K562 (cell line): Measurements from ENCODE around the gene RCE1. TPM values are rescaled to one million over a fixed set of nuclear protein-coding genes. Genes with fewer than 3 reads are reported as not detected.

ENCODE experiments used
- ARNT ChIP-seq, 2 experiments: fragments of 450-650 bp; IDR thresholded peaks; 2 replicates each; pipeline ENCODE4 v1.6.1; 2016; ENCODE audit warnings: mild to moderate bottlenecking in 1 of 2
- CBX5 ChIP-seq: IDR thresholded peaks from 2 replicates; pipeline ENCODE4 v1.6.1; 2014; ENCODE audit warnings: low read depth, borderline replicate concordance
- CREBBP ChIP-seq: IDR thresholded peaks from one replicate; pipeline ENCODE4 v1.6.1; 2012; ENCODE audit warnings: low read depth, mild to moderate bottlenecking, control low read depth, inconsistent platforms, low read length
- FOXK1 ChIP-seq: sonication (generic); formaldehyde crosslinking; IDR thresholded peaks from 2 replicates; pipeline ENCODE4 v1.8.0; 2022; ENCODE audit warnings: missing genetic modification reagents, mild to moderate bottlenecking, borderline replicate concordance
- JUN ChIP-seq, 2 experiments: sonication (generic) in 1 of 2; formaldehyde crosslinking in 1 of 2; IDR thresholded peaks; 2 replicates each; pipeline versions ENCODE4 v1.6.1 to v1.8.0; 2012 to 2022; ENCODE audit warnings: borderline replicate concordance in 2 of 2, mild to moderate bottlenecking in 2 of 2, improper control_type of control experiment in 1 of 2, low read depth in 1 of 2, low read length in 1 of 2, missing genetic modification reagents in 1 of 2
- KDM1A ChIP-seq, 2 experiments: fragments of 450-650 bp; IDR thresholded peaks; 2 replicates each; pipeline ENCODE4 v1.6.1; 2016; ENCODE audit warnings: mild to moderate bottlenecking in 2 of 2
- NEUROD1 ChIP-seq: fragments of 150-350 bp; IDR thresholded peaks from 2 replicates; pipeline ENCODE4 v1.6.1; 2014; ENCODE audit warnings: borderline replicate concordance, low read length, low read depth; ENCODE audit not compliant: partially characterized antibody
- NUFIP1 ChIP-seq: fragments of 450-650 bp; IDR thresholded peaks from 2 replicates; pipeline ENCODE4 v1.6.1; 2018; ENCODE audit not compliant: partially characterized antibody
- RAD51 ChIP-seq: fragments of 450-650 bp; IDR thresholded peaks from 2 replicates; pipeline ENCODE4 v1.7.1; 2016; ENCODE audit warnings: low read depth, mild to moderate bottlenecking, borderline replicate concordance
- RBM25 ChIP-seq: fragments of 200-400 bp; formaldehyde crosslinking; IDR thresholded peaks from 2 replicates; pipeline ENCODE4 v1.6.1; 2018; ENCODE audit warnings: low read length, low read depth, moderate library complexity; ENCODE audit not compliant: severe bottlenecking
- TAF1 ChIP-seq: IDR thresholded peaks from 2 replicates; pipeline ENCODE4 v1.6.1; 2011; ENCODE audit warnings: mild to moderate bottlenecking, low read length, moderate library complexity; ENCODE audit not compliant: insufficient read depth, control insufficient read depth, severe bottlenecking; ENCODE audit errors: extremely low read depth
- TEAD2 ChIP-seq: fragments of 450-650 bp; IDR thresholded peaks from 2 replicates; pipeline ENCODE4 v1.6.1; 2016; ENCODE audit warnings: missing genetic modification characterization, control low read depth, missing compliant biosample characterization
- XRCC4 ChIP-seq: IDR thresholded peaks from one replicate; pipeline ENCODE4 v1.6.1; 2011; ENCODE audit not compliant: insufficient read depth, insufficient read length; ENCODE audit errors: extremely low read depth
- ZNF347 ChIP-seq: fragments of 450-650 bp; formaldehyde crosslinking; IDR thresholded peaks from 2 replicates; pipeline ENCODE4 v1.4.0; 2020; ENCODE audit warnings: low read depth, mild to moderate bottlenecking, moderate library complexity
- ZNF41 ChIP-seq: fragments of 250-450 bp; sonication (Bioruptor Pico); conservative IDR thresholded peaks from 2 replicates; pipeline ENCODE4 v1.4.0; 2020; ENCODE audit warnings: mild to moderate bottlenecking
- ZNF699 ChIP-seq: fragments of 250-450 bp; sonication (Bioruptor Pico); IDR thresholded peaks from 2 replicates; pipeline ENCODE4 v1.8.0; 2021; ENCODE audit warnings: mild to moderate bottlenecking, moderate library complexity; ENCODE audit not compliant: insufficient replicate concordance
- ZNF785 ChIP-seq: fragments of 250-450 bp; sonication (Bioruptor Pico); IDR thresholded peaks from 2 replicates; pipeline ENCODE4 v1.4.0; 2020; ENCODE audit warnings: mild to moderate bottlenecking
- ZNF830 ChIP-seq: fragments of 250-450 bp; sonication (Bioruptor Pico); IDR thresholded peaks from 2 replicates; pipeline ENCODE4 v1.5.0; 2021; ENCODE audit warnings: mild to moderate bottlenecking
- polyA plus RNA-seq, 8 experiments: library from polyadenylated mRNA; depleted of rRNA in 4 of 8; stranded (reverse) in 5 of 8; unstranded in 3 of 8; fragments of >200 nt; fragmentation: Nextera tagmentation in 2 of 8; fragmentation: Illumina TruSeq in 1 of 8; extraction: Ambion mirVana in 2 of 8; extraction: Trizol in 1 of 8; gene quantifications; 2 replicates each; pipeline versions ENCODE4 v1.2.1 to v1.2.3, GENCODE V29; 2011 to 2014; ENCODE audit warnings: inconsistent platforms in 1 of 8, missing spikeins in 1 of 8
- total RNA-seq, 7 experiments: library from RNA; depleted of rRNA in 6 of 7; stranded (reverse); fragments of >200 nt in 6 of 7; fragmentation: Illumina TruSeq in 2 of 7; extraction: Trizol in 2 of 7; gene quantifications; 2 replicates each; pipeline versions ENCODE4 v1.2.1 to v1.2.3, GENCODE V29; 2011 to 2021; ENCODE audit warnings: low replicate concordance in 1 of 7
- TF ChIP-seq, protein P1 (sequence below): fragments of 250-450 bp; sonication (Bioruptor Pico); IDR thresholded peaks from 2 replicates; pipeline ENCODE4 v1.8.0; 2022; ENCODE audit warnings: moderate library complexity, mild to moderate bottlenecking, inconsistent platforms
- TF ChIP-seq, protein P2 (sequence below), 3 experiments: fragments of 200-800 bp in 1 of 3; fragments of 250-450 bp in 1 of 3; fragments of 450-650 bp in 1 of 3; sonication (Bioruptor Pico) in 1 of 3; sonication (Bioruptor generic) in 1 of 3; formaldehyde crosslinking in 1 of 3; IDR thresholded peaks; 2 replicates each; pipeline versions ENCODE4 v1.6.1 to v1.8.0; 2016 to 2022; ENCODE audit warnings: mild to moderate bottlenecking in 2 of 3, missing genetic modification characterization in 2 of 3, missing compliant biosample characterization in 1 of 3, moderate library complexity in 1 of 3
- TF ChIP-seq, protein P3 (sequence below): sonication (generic); formaldehyde crosslinking; IDR thresholded peaks from 2 replicates; pipeline ENCODE4 v1.9.0; 2022; ENCODE audit warnings: mild to moderate bottlenecking, missing genetic modification reagents

Gene RCE1
- total and polyA plus RNA-seq, 9 of the 15 experiments (the other 6 are each of a cell fraction or from before 2014, with no cell fraction given) = 0.75 to 41.5 (median 15.1) TPM

DNA sequence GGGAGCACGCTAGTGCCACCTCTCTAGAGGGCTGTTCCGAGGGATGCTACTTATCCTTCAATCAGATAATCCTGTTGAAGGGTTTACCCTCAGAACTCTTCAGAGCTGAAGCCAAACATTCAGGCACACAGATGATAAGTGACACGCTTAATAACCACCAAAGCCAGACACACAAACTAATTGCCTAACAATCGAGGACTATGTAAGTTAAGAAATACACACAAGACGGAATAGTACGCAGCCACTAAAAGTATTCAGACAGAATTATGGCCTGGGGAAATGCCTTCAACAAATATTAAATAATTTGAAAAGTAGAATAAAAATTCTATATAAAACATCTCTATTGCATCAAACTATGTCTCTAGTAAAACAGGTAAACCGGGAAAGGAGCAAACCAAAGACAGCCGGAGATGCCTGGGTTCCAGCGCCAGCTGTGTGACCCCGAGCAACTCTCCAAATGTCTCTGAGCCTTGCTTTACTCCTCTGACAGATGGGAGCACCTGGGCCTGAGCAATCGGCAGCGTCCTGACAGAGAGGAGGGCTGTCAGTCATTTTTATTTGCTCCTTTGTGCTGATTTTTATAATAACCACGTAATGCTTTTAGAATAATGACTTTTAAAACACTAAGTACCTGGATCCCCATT lies 25.0 kb downstream of the RCE1 start (continued):
- TF ChIP-seq JUN (IDR thresholded peaks at IDR 0.05; ENCODE audit: borderline replicate concordance, low read depth, low read length) (no peak), JUN (CRISPR knock-in tag; IDR thresholded peaks at IDR 0.05; ENCODE audit: borderline replicate concordance) (no peak), TEAD2 (tag) (no peak), ZNF41 (no peak), NEUROD1 (no peak), RBM25 (no peak), XRCC4 (no peak), KDM1A (IDR thresholded peaks at IDR 0.05) (no peak), ZNF347 (CRISPR knock-in tag) (no peak), ZNF699 (no peak), FOXK1 (CRISPR knock-in tag) (no peak), CBX5 (no peak), RAD51 (no peak), TAF1 (no peak), ZNF830 (CRISPR knock-in tag) (no peak), CREBBP (no peak), ARNT (IDR thresholded peaks at IDR 0.05) (no peak), ZNF785 (no peak), NUFIP1 (no peak)
- TF ChIP-seq, protein P1, sequence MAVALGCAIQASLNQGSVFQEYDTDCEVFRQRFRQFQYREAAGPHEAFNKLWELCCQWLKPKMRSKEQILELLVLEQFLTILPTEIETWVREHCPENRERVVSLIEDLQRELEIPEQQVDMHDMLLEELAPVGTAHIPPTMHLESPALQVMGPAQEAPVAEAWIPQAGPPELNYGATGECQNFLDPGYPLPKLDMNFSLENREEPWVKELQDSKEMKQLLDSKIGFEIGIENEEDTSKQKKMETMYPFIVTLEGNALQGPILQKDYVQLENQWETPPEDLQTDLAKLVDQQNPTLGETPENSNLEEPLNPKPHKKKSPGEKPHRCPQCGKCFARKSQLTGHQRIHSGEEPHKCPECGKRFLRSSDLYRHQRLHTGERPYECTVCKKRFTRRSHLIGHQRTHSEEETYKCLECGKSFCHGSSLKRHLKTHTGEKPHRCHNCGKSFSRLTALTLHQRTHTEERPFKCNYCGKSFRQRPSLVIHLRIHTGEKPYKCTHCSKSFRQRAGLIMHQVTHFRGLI = no peak
- TF ChIP-seq, protein P2, sequence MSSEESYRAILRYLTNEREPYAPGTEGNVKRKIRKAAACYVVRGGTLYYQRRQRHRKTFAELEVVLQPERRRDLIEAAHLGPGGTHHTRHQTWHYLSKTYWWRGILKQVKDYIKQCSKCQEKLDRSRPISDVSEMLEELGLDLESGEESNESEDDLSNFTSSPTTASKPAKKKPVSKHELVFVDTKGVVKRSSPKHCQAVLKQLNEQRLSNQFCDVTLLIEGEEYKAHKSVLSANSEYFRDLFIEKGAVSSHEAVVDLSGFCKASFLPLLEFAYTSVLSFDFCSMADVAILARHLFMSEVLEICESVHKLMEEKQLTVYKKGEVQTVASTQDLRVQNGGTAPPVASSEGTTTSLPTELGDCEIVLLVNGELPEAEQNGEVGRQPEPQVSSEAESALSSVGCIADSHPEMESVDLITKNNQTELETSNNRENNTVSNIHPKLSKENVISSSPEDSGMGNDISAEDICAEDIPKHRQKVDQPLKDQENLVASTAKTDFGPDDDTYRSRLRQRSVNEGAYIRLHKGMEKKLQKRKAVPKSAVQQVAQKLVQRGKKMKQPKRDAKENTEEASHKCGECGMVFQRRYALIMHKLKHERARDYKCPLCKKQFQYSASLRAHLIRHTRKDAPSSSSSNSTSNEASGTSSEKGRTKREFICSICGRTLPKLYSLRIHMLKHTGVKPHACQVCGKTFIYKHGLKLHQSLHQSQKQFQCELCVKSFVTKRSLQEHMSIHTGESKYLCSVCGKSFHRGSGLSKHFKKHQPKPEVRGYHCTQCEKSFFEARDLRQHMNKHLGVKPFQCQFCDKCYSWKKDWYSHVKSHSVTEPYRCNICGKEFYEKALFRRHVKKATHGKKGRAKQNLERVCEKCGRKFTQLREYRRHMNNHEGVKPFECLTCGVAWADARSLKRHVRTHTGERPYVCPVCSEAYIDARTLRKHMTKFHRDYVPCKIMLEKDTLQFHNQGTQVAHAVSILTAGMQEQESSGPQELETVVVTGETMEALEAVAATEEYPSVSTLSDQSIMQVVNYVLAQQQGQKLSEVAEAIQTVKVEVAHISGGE (CRISPR knock-in tag; IDR thresholded peaks at IDR 0.05) = no peak
- TF ChIP-seq, protein P3, sequence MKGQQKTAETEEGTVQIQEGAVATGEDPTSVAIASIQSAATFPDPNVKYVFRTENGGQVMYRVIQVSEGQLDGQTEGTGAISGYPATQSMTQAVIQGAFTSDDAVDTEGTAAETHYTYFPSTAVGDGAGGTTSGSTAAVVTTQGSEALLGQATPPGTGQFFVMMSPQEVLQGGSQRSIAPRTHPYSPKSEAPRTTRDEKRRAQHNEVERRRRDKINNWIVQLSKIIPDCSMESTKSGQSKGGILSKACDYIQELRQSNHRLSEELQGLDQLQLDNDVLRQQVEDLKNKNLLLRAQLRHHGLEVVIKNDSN = no peak
